Measurements from ENCODE around the gene FXR1.

FXR1 gene

GRCh38 chr3:181009225-181009624 lies 96.8 kb downstream of the FXR1 start:
- no peak for DNase-seq

GRCh38 chr3:181017690-181018089 lies 105.2 kb downstream of the FXR1 start:
- no peak for DNase-seq

- DNase-seq = no peak
These were observed 112.7 kb downstream of the FXR1 start for GRCh38 chr3:181025204-181025603.

- DNase-seq = no peak
These were observed 118.5 kb downstream of the FXR1 start for GRCh38 chr3:181030948-181031347.
